Fibroblast of skin of right quadriceps (primary cell): ENCODE measurements around the gene CHRNA3.

Experiments
- DNase-seq: peaks from one replicate; pipeline ENCODE4 v3.0.0-alpha.2; 2013

CHRNA3 gene

DNA sequence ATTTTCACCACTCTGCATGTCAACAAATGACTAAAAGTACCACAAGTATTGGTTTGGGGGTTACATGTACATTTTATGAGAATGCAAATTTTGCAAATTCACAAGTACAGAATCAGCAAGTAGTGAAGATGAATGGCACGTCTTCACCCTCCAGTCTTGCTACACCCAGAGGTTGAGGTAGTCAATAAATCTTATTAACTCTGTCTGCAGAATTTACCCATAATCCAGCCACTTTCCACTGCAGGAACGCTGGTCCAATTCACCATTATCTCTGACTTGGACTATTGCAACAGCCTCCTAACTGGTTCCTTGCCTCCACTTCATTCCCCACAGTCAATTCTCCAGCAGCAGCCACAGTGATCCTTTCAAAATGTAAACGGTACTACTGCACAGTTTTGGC lies 70.0 kb downstream of the CHRNA3 start:
- DNase-seq, result no peak

DNA sequence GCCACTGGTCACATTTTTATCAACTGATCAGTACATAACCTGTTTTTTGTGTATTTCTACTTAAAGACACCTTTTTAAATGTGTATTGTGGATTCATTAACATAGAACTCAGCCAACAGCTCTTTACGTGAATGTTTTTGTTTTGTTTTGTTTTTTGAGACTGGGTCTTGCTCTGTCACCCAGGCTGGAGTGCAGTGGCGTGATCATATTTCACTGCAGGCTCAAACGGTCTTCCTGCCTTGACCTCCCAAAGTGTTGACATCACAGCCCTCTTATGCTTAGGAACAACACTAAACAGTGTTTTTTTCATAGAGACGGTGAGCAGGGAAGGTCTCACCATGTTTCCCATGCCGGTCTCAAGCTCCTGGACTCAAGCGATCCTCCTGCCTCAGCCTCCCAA lies 70.6 kb downstream of the CHRNA3 start:
- DNase-seq, result no peak
